HG02870 (cell line): ENCODE measurements around the gene FOXF1.

Experiments
- ATAC-seq: cut with Tn5 transposase; IDR thresholded peaks from one replicate; pipeline ENCODE4 v1.9.1; 2021; ENCODE audit warnings: mild to moderate bottlenecking, moderate library complexity; ENCODE audit not compliant: unreplicated experiment

Gene FOXF1

GRCh38 chr16:86492267-86492960 is 17.9 kb upstream of the FOXF1 start:
- ATAC-seq, result no peak

- ATAC-seq, result no peak
These were observed 17.2 kb upstream of the FOXF1 start for GRCh38 chr16:86492961-86493629.

- ATAC-seq, result no peak
These were observed 16.2 kb upstream of the FOXF1 start for GRCh38 chr16:86494039-86494564.

- no peak for ATAC-seq
These were observed 15.6 kb upstream of the FOXF1 start for GRCh38 chr16:86494565-86495356.

GRCh38 chr16:86495357-86495701 is 15.0 kb upstream of the FOXF1 start:
- ATAC-seq, result no peak

- no peak for ATAC-seq
These were observed 14.5 kb upstream of the FOXF1 start for GRCh38 chr16:86495756-86496261.

- no peak for ATAC-seq
These were observed 13.9 kb upstream of the FOXF1 start for GRCh38 chr16:86496262-86496928.

GRCh38 chr16:86496929-86497461 is 13.3 kb upstream of the FOXF1 start:
- ATAC-seq, result no peak

- no peak for ATAC-seq
These were observed 12.7 kb upstream of the FOXF1 start for GRCh38 chr16:86497551-86498021.

- no peak for ATAC-seq
These were observed 12.1 kb upstream of the FOXF1 start for GRCh38 chr16:86498155-86498670.

- ATAC-seq, result no peak
These were observed 11.5 kb upstream of the FOXF1 start for GRCh38 chr16:86498671-86499439.

GRCh38 chr16:86499440-86499786 is 10.9 kb upstream of the FOXF1 start:
- ATAC-seq, result no peak

- no peak for ATAC-seq
These were observed 10.2 kb upstream of the FOXF1 start for GRCh38 chr16:86499889-86500707.

- no peak for ATAC-seq
These were observed 9.4 kb upstream of the FOXF1 start for GRCh38 chr16:86500708-86501510.

GRCh38 chr16:86501989-86502855 is 8.1 kb upstream of the FOXF1 start:
- no peak for ATAC-seq

- no peak for ATAC-seq
These were observed 7.2 kb upstream of the FOXF1 start for GRCh38 chr16:86502856-86503748.
